ENCODE data around the gene ZNF655.

GRCh38 chr7:99601656-99602310 lies 43.3 kb downstream of the ZNF655 start:
- TF ChIP-seq CTCF (IDR thresholded peaks at IDR 0.05; ENCODE audit: borderline replicate concordance, extremely low read depth, low read length, poor library complexity, severe bottlenecking) (no peak), EZH2 (IDR thresholded peaks at IDR 0.05; ENCODE audit: borderline replicate concordance, low read depth, low read length, severe bottlenecking) (no peak)

All from DND-41 (cell line).